ENCODE data around the gene MAP1LC3B2. TPM values are rescaled to one million over a fixed set of nuclear protein-coding genes. Genes with fewer than 3 reads are reported as not detected.

MAP1LC3B2 gene
- total and polyA plus RNA-seq, 10 of the 15 experiments (the other 5 are each of a cell fraction or from before 2014, with no cell fraction given) = 0.23 to 2.7 (median 0.72) TPM; not detected in 3

DNA sequence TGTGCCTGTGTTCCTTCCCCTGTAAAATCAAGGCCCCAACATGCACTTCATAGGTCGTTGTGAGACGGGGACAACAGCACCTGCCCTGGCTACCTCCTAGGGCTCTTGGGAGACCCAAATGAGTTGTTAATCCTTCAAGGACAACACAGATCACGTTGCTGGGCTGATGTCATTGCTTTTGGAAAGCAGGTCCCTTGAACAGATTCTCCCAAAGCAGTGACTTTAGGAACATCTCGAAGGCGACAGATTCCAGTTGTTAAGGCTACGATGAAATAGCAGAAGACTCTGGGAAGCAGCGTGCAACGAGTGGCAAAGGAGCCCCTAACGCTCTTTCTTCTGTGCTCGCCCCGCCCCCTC, 26.2 kb upstream of the MAP1LC3B2 start (continued):
- TF ChIP-seq, protein P1, sequence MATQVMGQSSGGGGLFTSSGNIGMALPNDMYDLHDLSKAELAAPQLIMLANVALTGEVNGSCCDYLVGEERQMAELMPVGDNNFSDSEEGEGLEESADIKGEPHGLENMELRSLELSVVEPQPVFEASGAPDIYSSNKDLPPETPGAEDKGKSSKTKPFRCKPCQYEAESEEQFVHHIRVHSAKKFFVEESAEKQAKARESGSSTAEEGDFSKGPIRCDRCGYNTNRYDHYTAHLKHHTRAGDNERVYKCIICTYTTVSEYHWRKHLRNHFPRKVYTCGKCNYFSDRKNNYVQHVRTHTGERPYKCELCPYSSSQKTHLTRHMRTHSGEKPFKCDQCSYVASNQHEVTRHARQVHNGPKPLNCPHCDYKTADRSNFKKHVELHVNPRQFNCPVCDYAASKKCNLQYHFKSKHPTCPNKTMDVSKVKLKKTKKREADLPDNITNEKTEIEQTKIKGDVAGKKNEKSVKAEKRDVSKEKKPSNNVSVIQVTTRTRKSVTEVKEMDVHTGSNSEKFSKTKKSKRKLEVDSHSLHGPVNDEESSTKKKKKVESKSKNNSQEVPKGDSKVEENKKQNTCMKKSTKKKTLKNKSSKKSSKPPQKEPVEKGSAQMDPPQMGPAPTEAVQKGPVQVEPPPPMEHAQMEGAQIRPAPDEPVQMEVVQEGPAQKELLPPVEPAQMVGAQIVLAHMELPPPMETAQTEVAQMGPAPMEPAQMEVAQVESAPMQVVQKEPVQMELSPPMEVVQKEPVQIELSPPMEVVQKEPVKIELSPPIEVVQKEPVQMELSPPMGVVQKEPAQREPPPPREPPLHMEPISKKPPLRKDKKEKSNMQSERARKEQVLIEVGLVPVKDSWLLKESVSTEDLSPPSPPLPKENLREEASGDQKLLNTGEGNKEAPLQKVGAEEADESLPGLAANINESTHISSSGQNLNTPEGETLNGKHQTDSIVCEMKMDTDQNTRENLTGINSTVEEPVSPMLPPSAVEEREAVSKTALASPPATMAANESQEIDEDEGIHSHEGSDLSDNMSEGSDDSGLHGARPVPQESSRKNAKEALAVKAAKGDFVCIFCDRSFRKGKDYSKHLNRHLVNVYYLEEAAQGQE (IDR thresholded peaks at IDR 0.05; ENCODE audit: low read depth, low read length) = no peak
- TF ChIP-seq RFX5 (IDR thresholded peaks at IDR 0.05; ENCODE audit: low read depth, low read length) = no peak
- TF ChIP-seq BHLHE40 (IDR thresholded peaks at IDR 0.05; ENCODE audit: borderline replicate concordance in 1 of 2, low read depth in 2 of 2, low read length in 1 of 2) = no peak

DNA sequence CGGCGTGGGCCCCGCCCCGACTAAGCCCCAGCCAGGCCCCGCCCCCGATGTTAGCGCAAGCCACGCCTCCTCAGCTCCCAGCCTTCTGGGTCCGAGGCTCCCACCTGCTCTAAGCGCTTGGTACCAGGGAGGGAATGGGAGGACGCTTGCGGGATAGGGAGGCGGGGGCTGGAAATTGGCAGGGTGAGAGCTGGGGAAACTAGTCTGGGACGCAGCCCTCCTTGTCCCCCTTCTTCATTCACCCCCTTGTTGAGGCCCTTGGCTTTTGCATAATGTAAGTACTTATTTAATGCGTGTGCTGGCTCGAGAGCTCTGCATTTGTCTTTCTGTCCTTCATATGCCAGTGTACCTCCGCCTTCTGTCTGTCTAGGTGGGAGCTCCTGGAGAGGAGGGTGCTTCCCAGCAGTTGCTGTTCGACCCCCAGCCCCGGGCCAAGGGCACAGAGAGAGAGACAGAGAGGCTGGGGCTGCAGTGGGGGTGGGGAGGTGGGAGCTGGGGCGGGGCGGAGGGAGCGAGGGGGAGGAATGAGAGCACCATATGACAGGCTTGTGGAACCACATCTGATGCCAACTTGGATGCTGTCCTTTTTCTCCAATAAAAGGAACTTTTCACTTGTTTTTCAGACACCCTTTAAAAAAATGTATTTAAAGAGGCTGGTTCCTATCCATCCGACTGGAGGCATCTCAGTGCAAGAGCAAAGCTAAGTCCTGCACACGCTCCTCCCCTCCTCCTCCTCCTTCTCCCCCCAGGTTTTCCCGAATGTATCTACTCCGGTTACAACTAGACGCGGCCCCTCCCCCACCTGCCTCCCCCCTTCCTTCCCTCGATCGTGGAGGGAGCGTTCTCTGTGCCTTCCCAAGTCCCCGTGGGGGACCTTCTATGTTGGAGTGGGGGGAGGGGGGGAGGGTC, 25.6 kb upstream of the MAP1LC3B2 start:
- Histone ChIP-seq H3K27ac (ENCODE audit: control insufficient read depth, insufficient read depth) (peak overlapping the region; percentile 39; the same call in 1 of the 2 replicates), H3K4me2 (ENCODE audit: control insufficient read depth, insufficient read depth) (peak overlapping the region; percentile 92), H3K36me3 (ENCODE audit: control insufficient read depth in 2 of 2, insufficient read depth in 2 of 2, low read length in 1 of 2) (no peaks in the 10 kb centered on the region), H3K4me3 (peak overlapping the region; percentile 65), H2AFZ (ENCODE audit: control insufficient read depth, low read depth, low read length) (peak overlapping the region; percentile 78), H3K9ac (ENCODE audit: control insufficient read depth, insufficient read depth, low read length) (peak overlapping the region; percentile 58), H3K27me3 (replicated peaks in 1 of 2; ENCODE audit: control insufficient read depth in 2 of 2, insufficient read depth in 2 of 2, low read length in 1 of 2) (no peaks in the 10 kb centered on the region), H3K4me1 (ENCODE audit: control insufficient read depth, insufficient read depth, low read length) (peaks cover 24% of the 10 kb centered on the region), H3K9me3 (replicated peaks; ENCODE audit: control insufficient read depth, insufficient read depth, low read length) (no peaks in the 10 kb centered on the region; the same call in 2 of the 3 replicates), H3K79me2 (ENCODE audit: control insufficient read depth, insufficient read depth, low read length) (no peaks in the 10 kb centered on the region), H4K20me1 (ENCODE audit: control insufficient read depth, insufficient read depth) (no peaks in the 10 kb centered on the region)
- DNase-seq (ENCODE audit: low read depth, low spot score) (no peak), FAIRE-seq (no peak), ATAC-seq (peak; percentile 80)
- POLR2A ChIA-PET = interaction anchor here (0.6 to 1.6 kb wide), 4 partner anchors 16 to 26 kb away, joined by 3 to 8 read pairs (median 4); partner anchors contain the start of gene MAP1LC3B2
- RAD21 ChIA-PET (ENCODE audit: unreplicated experiment) = interaction anchor here (1.0 to 2.7 kb wide), 3 partner anchors 15 to 257 kb away, joined by 3 to 25 read pairs (median 7); partner anchors contain the start of gene MAP1LC3B2
- in situ Hi-C loops (cut with MboI) (no loop called here), intact Hi-C loops (cut with micrococcal nuclease; ENCODE audit: unreplicated experiment) (no loop called here)
- BruUV-seq (replicated peaks) = no TSS peak
- WGBS (ENCODE audit: insufficient coverage, insufficient replicate concordance, low lambda C conversion rate, missing lambda C conversion rate) = under 1% methylated on average over 22 of the region's 32 CpGs
- CTCF ChIA-PET = interaction anchor here (1.2 to 2.6 kb wide), 2 partner anchors 26 to 414 kb away, joined by 3 to 10 read pairs; partner anchors contain the start of gene MAP1LC3B2
- SMC1A ChIA-PET (ENCODE audit: uncharacterized antibody, unreplicated experiment) = interaction anchor here (1.0 to 7.9 kb wide), 4 partner anchors 10 to 55 kb away, joined by 3 to 106 read pairs (median 3); partner anchors contain the start of gene MAP1LC3B2
- TF ChIP-seq MXI1 (IDR thresholded peaks at IDR 0.05; ENCODE audit: low read depth, low read length) (no peak), BHLHE40 (IDR thresholded peaks at IDR 0.05; ENCODE audit: borderline replicate concordance in 1 of 2, low read depth in 2 of 2, low read length in 1 of 2) (no peak), NFXL1 (IDR thresholded peaks at IDR 0.05; ENCODE audit: borderline replicate concordance) (0 out of 2 replicates have a peak, but pooled peaks have one; percentile 27), SMAD5 (IDR thresholded peaks at IDR 0.05; ENCODE audit: low read depth) (0 out of 2 replicates have a peak, but pooled peaks have one; percentile 51), MTA3 (IDR thresholded peaks at IDR 0.05; ENCODE audit: borderline replicate concordance, low read length) (0 out of 2 replicates have a peak, but pooled peaks have one; percentile 61), ATF7 (IDR thresholded peaks at IDR 0.05; ENCODE audit: low read depth) (no peak), SREBF1 (IDR thresholded peaks at IDR 0.05; ENCODE audit: low read length) (no peak), POLR2AphosphoS5 (IDR thresholded peaks at IDR 0.05; ENCODE audit: low read length) (peak; percentile 56), EED (IDR thresholded peaks at IDR 0.05; ENCODE audit: low read depth) (no peak), NRF1 (conservative IDR thresholded peaks at IDR 0.05; ENCODE audit: low read depth, low read length) (no peak), TBL1XR1 (IDR thresholded peaks at IDR 0.05; ENCODE audit: low read depth, low read length) (no peak), FOS (IDR thresholded peaks at IDR 0.05; ENCODE audit: borderline replicate concordance, extremely low read depth, insufficient read length) (no peak), POLR2A (IDR thresholded peaks at IDR 0.05; ENCODE audit: low read depth, low read length) (peak; percentile 35; the same call in 1 of the 2 replicates), RB1 (IDR thresholded peaks at IDR 0.05; ENCODE audit: borderline replicate concordance) (peak; percentile 35; the same call in 1 of the 2 replicates)
- TF ChIP-seq, protein P2, sequence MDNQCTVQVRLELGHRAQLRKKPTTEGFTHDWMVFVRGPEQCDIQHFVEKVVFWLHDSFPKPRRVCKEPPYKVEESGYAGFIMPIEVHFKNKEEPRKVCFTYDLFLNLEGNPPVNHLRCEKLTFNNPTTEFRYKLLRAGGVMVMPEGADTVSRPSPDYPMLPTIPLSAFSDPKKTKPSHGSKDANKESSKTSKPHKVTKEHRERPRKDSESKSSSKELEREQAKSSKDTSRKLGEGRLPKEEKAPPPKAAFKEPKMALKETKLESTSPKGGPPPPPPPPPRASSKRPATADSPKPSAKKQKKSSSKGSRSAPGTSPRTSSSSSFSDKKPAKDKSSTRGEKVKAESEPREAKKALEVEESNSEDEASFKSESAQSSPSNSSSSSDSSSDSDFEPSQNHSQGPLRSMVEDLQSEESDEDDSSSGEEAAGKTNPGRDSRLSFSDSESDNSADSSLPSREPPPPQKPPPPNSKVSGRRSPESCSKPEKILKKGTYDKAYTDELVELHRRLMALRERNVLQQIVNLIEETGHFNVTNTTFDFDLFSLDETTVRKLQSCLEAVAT (IDR thresholded peaks at IDR 0.05) = peak; percentile 87
